RPMI8226 (cell line): ENCODE results near the gene ARHGAP22.

Experiments used
- DNase-seq: peaks from one replicate; pipeline ENCODE4 v3.0.0-alpha.2; 2015

ARHGAP22 gene

GRCh38 chr10:48411510-48411909 lies 193.4 kb downstream of the ARHGAP22 start:
- DNase-seq = no peak

- no peak for DNase-seq
These were observed 194.4 kb downstream of the ARHGAP22 start for GRCh38 chr10:48410503-48410902.

GRCh38 chr10:48406658-48407057 lies 198.2 kb downstream of the ARHGAP22 start:
- no peak for DNase-seq

GRCh38 chr10:48406204-48406603 lies 198.7 kb downstream of the ARHGAP22 start:
- no peak for DNase-seq

GRCh38 chr10:48404646-48405045 lies 200.2 kb downstream of the ARHGAP22 start:
- no peak for DNase-seq

- DNase-seq = no peak
These were observed 204.0 kb downstream of the ARHGAP22 start for GRCh38 chr10:48400850-48401220.

- no peak for DNase-seq
These were observed 204.6 kb downstream of the ARHGAP22 start for GRCh38 chr10:48400129-48400849.

GRCh38 chr10:48399551-48399950 lies 205.3 kb downstream of the ARHGAP22 start:
- no peak for DNase-seq

- DNase-seq = no peak
These were observed 205.8 kb downstream of the ARHGAP22 start for GRCh38 chr10:48399056-48399541.

- DNase-seq = no peak
These were observed 206.6 kb downstream of the ARHGAP22 start for GRCh38 chr10:48398261-48398660.
